ENCODE results near the gene TLR10. TPM values are rescaled to one million over a fixed set of nuclear protein-coding genes. Genes with fewer than 3 reads are reported as not detected.

TLR10 gene
- total and polyA plus RNA-seq, 2 of the 13 experiments (the other 11 are each of a cell fraction or from before 2014, with no cell fraction given) = not detected

DNA sequence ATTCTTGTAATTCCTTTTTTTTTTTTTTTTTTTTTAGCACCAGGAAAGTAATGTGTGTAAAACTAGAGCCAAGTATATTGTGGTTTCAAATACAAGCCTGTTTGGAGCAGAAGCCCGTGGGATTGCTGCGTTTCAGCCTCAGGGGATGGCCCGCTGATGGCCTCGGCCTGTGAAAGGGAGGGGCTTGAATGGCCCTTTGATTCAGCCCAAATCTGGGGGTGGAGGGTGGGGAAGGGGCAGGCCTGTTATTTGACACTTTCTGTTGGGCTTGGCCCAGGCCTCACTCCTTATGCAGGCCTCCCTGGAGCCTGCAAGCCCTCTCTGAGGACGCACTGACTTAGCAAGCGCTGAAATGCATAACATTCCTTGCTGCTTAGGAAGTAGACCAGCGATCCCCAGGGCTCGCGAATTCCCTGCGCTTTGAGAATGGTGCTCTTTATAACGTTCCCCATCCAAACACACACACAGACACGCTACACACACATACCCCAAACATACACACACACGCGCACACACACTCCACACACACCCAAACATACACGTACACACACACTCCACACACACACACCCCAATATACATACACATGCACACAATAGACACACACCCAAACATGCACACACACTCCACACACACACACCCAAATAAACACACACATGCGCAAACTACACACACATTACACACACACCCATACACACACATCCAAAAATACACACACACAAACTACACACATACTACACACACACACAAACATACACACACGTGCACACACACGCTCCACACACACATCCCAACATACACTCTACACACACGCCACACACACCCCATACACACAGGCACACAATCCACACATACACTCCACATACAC, 29.6 kb downstream of the TLR10 start:
- Histone ChIP-seq H3K27me3 (ENCODE audit: control insufficient read depth in 1 of 2, insufficient read depth in 2 of 2, low read length in 2 of 2) (no peaks in the 10 kb centered on the region), H3K79me2 (ENCODE audit: insufficient read depth, low read length) (no peaks in the 10 kb centered on the region), H3K9me3 (ENCODE audit: low read length) (peaks cover 4% of the 10 kb centered on the region; the same call in 1 of the 2 replicates), H3K36me3 (replicated peaks in 1 of 2; ENCODE audit: control insufficient read depth in 1 of 2, insufficient read depth in 2 of 2, low read length in 2 of 2) (no peaks in the 10 kb centered on the region), H2AFZ (ENCODE audit: low read length) (no peak overlapping the region), H3K4me3 (replicated peaks in 1 of 3; ENCODE audit: insufficient read depth in 1 of 3, low read depth in 2 of 3, low read length in 3 of 3) (peak overlapping the region in 1 of 3 experiments; percentile 51; a peak in 2 of 6 replicates), H3K9ac (ENCODE audit: insufficient read depth, low read depth, low read length) (no peak overlapping the region), H3K4me2 (ENCODE audit: low read depth, low read length) (peak overlapping the region; percentile 71), H4K20me1 (ENCODE audit: insufficient read depth, low read length) (no peaks in the 10 kb centered on the region), H3K4me1 (ENCODE audit: insufficient read depth, low read length) (peaks cover 27% of the 10 kb centered on the region), H3K27ac (ENCODE audit: extremely low read length, insufficient read depth, low read length) (no peak overlapping the region)
- ChIA-PET CTCF (ENCODE audit: low intra/inter-chr PET ratio, low total read pairs) (interaction anchor here (0.6 kb wide), 1 partner anchor 27 kb away, joined by 3 read pairs; no protein-coding TSS in a partner anchor), POLR2A (no interaction called here)
- in situ Hi-C loops (cut with HindIII; ENCODE audit: extremely low pct_ligation_motif_present, low pct_unique_long_range_greater_than_20kb) (loop anchor here (25.0 kb wide), 1 partner anchor 384 kb away; no protein-coding TSS in a partner anchor), intact Hi-C loops (cut with micrococcal nuclease; ENCODE audit: unreplicated experiment) (no loop called here)
- FAIRE-seq = peak; percentile 54
- ATAC-seq = peak; percentile 95
- BruUV-seq (replicated peaks) = no TSS peak
- 27% methylated on average over 16 of the region's 19 CpGs for WGBS (ENCODE audit: low lambda C conversion rate)
- peak; percentile 38 for DNase-seq (ENCODE audit: low spot score)
- TF ChIP-seq, protein P1, sequence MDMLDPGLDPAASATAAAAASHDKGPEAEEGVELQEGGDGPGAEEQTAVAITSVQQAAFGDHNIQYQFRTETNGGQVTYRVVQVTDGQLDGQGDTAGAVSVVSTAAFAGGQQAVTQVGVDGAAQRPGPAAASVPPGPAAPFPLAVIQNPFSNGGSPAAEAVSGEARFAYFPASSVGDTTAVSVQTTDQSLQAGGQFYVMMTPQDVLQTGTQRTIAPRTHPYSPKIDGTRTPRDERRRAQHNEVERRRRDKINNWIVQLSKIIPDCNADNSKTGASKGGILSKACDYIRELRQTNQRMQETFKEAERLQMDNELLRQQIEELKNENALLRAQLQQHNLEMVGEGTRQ (IDR thresholded peaks at IDR 0.05; ENCODE audit: low read depth, low read length) = no peak
- TF ChIP-seq, protein P1 (CRISPR knock-in tag; IDR thresholded peaks at IDR 0.05; ENCODE audit: borderline replicate concordance) = no peak
- TF ChIP-seq POLR2AphosphoS5 (IDR thresholded peaks at IDR 0.05; ENCODE audit: low read depth, low read length) (no peak), MTF2 (CRISPR knock-in tag; IDR thresholded peaks at IDR 0.05; ENCODE audit: borderline replicate concordance) (no peak), ELF4 (CRISPR knock-in tag; IDR thresholded peaks at IDR 0.05; ENCODE audit: borderline replicate concordance) (no peak), ZMYM3 (CRISPR knock-in tag; IDR thresholded peaks at IDR 0.05) (0 out of 2 replicates have a peak, but pooled peaks have one; percentile 22), ZNF891 (CRISPR knock-in tag; IDR thresholded peaks at IDR 0.05) (no peak), ZNF225 (CRISPR knock-in tag; IDR thresholded peaks at IDR 0.05) (no peak), ZNF20 (CRISPR knock-in tag; IDR thresholded peaks at IDR 0.05) (no peak), SIX4 (CRISPR knock-in tag; IDR thresholded peaks at IDR 0.05) (0 out of 2 replicates have a peak, but pooled peaks have one; percentile 46), ZNF441 (CRISPR knock-in tag; IDR thresholded peaks at IDR 0.05; ENCODE audit: borderline replicate concordance) (no peak), SIX1 (CRISPR knock-in tag; IDR thresholded peaks at IDR 0.05; ENCODE audit: borderline replicate concordance) (no peak), KAT7 (CRISPR knock-in tag; IDR thresholded peaks at IDR 0.05; ENCODE audit: borderline replicate concordance) (no peak), XBP1 (CRISPR knock-in tag; IDR thresholded peaks at IDR 0.05) (no peak)
- TF ChIP-seq, protein P2, sequence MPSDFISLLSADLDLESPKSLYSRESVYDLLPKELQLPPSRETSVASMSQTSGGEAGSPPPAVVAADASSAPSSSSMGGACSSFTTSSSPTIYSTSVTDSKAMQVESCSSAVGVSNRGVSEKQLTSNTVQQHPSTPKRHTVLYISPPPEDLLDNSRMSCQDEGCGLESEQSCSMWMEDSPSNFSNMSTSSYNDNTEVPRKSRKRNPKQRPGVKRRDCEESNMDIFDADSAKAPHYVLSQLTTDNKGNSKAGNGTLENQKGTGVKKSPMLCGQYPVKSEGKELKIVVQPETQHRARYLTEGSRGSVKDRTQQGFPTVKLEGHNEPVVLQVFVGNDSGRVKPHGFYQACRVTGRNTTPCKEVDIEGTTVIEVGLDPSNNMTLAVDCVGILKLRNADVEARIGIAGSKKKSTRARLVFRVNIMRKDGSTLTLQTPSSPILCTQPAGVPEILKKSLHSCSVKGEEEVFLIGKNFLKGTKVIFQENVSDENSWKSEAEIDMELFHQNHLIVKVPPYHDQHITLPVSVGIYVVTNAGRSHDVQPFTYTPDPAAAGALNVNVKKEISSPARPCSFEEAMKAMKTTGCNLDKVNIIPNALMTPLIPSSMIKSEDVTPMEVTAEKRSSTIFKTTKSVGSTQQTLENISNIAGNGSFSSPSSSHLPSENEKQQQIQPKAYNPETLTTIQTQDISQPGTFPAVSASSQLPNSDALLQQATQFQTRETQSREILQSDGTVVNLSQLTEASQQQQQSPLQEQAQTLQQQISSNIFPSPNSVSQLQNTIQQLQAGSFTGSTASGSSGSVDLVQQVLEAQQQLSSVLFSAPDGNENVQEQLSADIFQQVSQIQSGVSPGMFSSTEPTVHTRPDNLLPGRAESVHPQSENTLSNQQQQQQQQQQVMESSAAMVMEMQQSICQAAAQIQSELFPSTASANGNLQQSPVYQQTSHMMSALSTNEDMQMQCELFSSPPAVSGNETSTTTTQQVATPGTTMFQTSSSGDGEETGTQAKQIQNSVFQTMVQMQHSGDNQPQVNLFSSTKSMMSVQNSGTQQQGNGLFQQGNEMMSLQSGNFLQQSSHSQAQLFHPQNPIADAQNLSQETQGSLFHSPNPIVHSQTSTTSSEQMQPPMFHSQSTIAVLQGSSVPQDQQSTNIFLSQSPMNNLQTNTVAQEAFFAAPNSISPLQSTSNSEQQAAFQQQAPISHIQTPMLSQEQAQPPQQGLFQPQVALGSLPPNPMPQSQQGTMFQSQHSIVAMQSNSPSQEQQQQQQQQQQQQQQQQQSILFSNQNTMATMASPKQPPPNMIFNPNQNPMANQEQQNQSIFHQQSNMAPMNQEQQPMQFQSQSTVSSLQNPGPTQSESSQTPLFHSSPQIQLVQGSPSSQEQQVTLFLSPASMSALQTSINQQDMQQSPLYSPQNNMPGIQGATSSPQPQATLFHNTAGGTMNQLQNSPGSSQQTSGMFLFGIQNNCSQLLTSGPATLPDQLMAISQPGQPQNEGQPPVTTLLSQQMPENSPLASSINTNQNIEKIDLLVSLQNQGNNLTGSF (CRISPR knock-in tag; IDR thresholded peaks at IDR 0.05) = no peak
